IMR-90 (cell line): Measurements from ENCODE around the gene OR1J4.
"Not testable (repeated sequence)": the region's sequence is repeated elsewhere in the genome, so short reads cannot be mapped to it uniquely, and the experiment has no call there.

Experiments used
- BHLHE40 ChIP-seq: fragments of 150-350 bp; IDR thresholded peaks from 2 replicates; pipeline ENCODE4 v1.6.1; 2016; ENCODE audit warnings: mild to moderate bottlenecking, low read depth, low read length
- CEBPB ChIP-seq: IDR thresholded peaks from 2 replicates; pipeline ENCODE4 v1.6.1; 2012; ENCODE audit warnings: low read depth, low read length, improper control_type of control experiment
- CHD1 ChIP-seq: IDR thresholded peaks from 2 replicates; pipeline ENCODE4 v1.6.1; 2012; ENCODE audit warnings: low read depth, low read length, improper control_type of control experiment
- CTCF ChIP-seq: conservative IDR thresholded peaks from 2 replicates; pipeline ENCODE4 v1.5.1; 2012; ENCODE audit warnings: mild to moderate bottlenecking, low read depth, low read length, improper control_type of control experiment
- POLR2A ChIP-seq: IDR thresholded peaks from 2 replicates; pipeline ENCODE4 v1.6.1; 2012; ENCODE audit warnings: mild to moderate bottlenecking, low read depth, low read length
- RAD21 ChIP-seq: IDR thresholded peaks from 2 replicates; pipeline ENCODE4 v1.6.1; 2012; ENCODE audit warnings: low read length, improper control_type of control experiment
- RFX5 ChIP-seq: IDR thresholded peaks from 2 replicates; pipeline ENCODE4 v1.8.0; 2012; ENCODE audit warnings: low read depth, mild to moderate bottlenecking, low read length, moderate library complexity
- USF2 ChIP-seq: fragments of 150-350 bp; IDR thresholded peaks from 2 replicates; pipeline ENCODE4 v1.6.1; 2017; ENCODE audit warnings: mild to moderate bottlenecking, antibody characterized with exemption, low read length, low read depth
- TF ChIP-seq, protein P1 (sequence below): fragments of 150-350 bp; IDR thresholded peaks from 2 replicates; pipeline ENCODE4 v1.6.1; 2016; ENCODE audit warnings: low read depth, mild to moderate bottlenecking, low read length, moderate library complexity, borderline replicate concordance

DNA sequence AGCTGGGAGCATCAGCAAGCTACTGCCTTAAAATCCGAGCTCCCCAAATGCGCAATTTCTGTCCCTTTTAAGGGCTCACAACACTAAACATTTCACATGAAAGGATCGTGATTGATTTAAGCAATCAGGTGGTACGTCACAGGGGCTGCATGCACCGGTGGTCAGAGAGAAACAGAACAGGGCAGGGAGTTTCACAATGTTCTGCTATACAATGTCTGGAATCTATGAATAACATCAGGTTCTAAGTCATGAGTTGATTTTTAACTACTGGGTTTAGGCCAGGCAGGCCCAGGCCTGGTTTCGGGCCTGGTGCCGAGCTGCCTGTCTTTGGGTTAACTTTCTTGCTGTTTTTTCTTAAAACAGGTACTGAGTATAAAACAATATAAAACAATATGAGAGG is 18.1 kb downstream of the OR1J4 start:
- not testable (repeated sequence) for TF ChIP-seq BHLHE40, CTCF, RAD21, CHD1, POLR2A, USF2, CEBPB, RFX5
- TF ChIP-seq, protein P1, sequence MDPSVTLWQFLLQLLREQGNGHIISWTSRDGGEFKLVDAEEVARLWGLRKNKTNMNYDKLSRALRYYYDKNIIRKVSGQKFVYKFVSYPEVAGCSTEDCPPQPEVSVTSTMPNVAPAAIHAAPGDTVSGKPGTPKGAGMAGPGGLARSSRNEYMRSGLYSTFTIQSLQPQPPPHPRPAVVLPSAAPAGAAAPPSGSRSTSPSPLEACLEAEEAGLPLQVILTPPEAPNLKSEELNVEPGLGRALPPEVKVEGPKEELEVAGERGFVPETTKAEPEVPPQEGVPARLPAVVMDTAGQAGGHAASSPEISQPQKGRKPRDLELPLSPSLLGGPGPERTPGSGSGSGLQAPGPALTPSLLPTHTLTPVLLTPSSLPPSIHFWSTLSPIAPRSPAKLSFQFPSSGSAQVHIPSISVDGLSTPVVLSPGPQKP: not testable (repeated sequence)
